PFSK-1 (cell line): ENCODE results near the gene GKN2.

Experiments used
- POLR2AphosphoS5 ChIP-seq: IDR thresholded peaks from 2 replicates; pipeline ENCODE4 v1.6.1; 2012; ENCODE audit warnings: low read depth, mild to moderate bottlenecking, control low read depth, low read length, moderate library complexity
- TAF1 ChIP-seq: IDR thresholded peaks from 2 replicates; pipeline ENCODE4 v1.6.1; 2012; ENCODE audit warnings: low read length, control low read depth, borderline replicate concordance; ENCODE audit not compliant: insufficient read depth
- TF ChIP-seq, protein P1 (sequence below), 2 experiments: IDR thresholded peaks; 2 replicates each; pipeline versions ENCODE4 v1.6.1 to v1.8.0; 2011 to 2012; ENCODE audit warnings: low read depth in 2 of 2, low read length in 2 of 2, control low read depth in 1 of 2, inconsistent platforms in 1 of 2, mild to moderate bottlenecking in 1 of 2, moderate library complexity in 1 of 2; ENCODE audit not compliant: insufficient read depth in 1 of 2

GRCh38 chr2:68993660-68994059 is 41.0 kb upstream of the GKN2 start:
- TF ChIP-seq TAF1, result no peak
- TF ChIP-seq POLR2AphosphoS5, result no peak
- TF ChIP-seq, protein P1, sequence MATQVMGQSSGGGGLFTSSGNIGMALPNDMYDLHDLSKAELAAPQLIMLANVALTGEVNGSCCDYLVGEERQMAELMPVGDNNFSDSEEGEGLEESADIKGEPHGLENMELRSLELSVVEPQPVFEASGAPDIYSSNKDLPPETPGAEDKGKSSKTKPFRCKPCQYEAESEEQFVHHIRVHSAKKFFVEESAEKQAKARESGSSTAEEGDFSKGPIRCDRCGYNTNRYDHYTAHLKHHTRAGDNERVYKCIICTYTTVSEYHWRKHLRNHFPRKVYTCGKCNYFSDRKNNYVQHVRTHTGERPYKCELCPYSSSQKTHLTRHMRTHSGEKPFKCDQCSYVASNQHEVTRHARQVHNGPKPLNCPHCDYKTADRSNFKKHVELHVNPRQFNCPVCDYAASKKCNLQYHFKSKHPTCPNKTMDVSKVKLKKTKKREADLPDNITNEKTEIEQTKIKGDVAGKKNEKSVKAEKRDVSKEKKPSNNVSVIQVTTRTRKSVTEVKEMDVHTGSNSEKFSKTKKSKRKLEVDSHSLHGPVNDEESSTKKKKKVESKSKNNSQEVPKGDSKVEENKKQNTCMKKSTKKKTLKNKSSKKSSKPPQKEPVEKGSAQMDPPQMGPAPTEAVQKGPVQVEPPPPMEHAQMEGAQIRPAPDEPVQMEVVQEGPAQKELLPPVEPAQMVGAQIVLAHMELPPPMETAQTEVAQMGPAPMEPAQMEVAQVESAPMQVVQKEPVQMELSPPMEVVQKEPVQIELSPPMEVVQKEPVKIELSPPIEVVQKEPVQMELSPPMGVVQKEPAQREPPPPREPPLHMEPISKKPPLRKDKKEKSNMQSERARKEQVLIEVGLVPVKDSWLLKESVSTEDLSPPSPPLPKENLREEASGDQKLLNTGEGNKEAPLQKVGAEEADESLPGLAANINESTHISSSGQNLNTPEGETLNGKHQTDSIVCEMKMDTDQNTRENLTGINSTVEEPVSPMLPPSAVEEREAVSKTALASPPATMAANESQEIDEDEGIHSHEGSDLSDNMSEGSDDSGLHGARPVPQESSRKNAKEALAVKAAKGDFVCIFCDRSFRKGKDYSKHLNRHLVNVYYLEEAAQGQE (IDR thresholded peaks at IDR 0.05; ENCODE audit: insufficient read depth in 1 of 2, low read depth in 2 of 2, low read length in 2 of 2), result no peak
